Neural progenitor cell (in vitro differentiated cells): ENCODE results near the gene MYF5. TPM values are rescaled to one million over a fixed set of nuclear protein-coding genes. Genes with fewer than 3 reads are reported as not detected.
"Not testable (repeated sequence)": the region's sequence is repeated elsewhere in the genome, so short reads cannot be mapped to it uniquely, and the experiment has no call there.

Experiments
- DNase-seq: peaks from one replicate; pipeline ENCODE4 v3.0.0-alpha.2; 2016; ENCODE audit warnings: low spot score
- H2AFZ ChIP-seq: fragments of 200-600 bp; sonication (generic); replicated peaks from 2 replicates; pipeline ENCODE4 v1.6.1; 2016; ENCODE audit warnings: antibody characterized with exemption
- H3F3A ChIP-seq: fragments of 200-600 bp; sonication (generic); 2 replicates; pipeline ENCODE4 v1.6.1; 2016; ENCODE audit warnings: antibody characterized with exemption, low read depth
- H3K27ac ChIP-seq: fragments of 200-600 bp; sonication (generic); 2 replicates; pipeline ENCODE4 v1.5.1; 2016; ENCODE audit warnings: mild to moderate bottlenecking
- H3K27me3 ChIP-seq: fragments of 200-600 bp; sonication (generic); 2 replicates; pipeline ENCODE4 v1.6.1; 2016; ENCODE audit warnings: mild to moderate bottlenecking, moderate library complexity
- H3K36me3 ChIP-seq: fragments of 200-600 bp; sonication (generic); 2 replicates; pipeline ENCODE4 v1.5.1; 2016
- H3K4me1 ChIP-seq: fragments of 200-600 bp; sonication (generic); 2 replicates; pipeline ENCODE4 v1.6.1; 2016; ENCODE audit warnings: mixed run types
- H3K4me2 ChIP-seq: fragments of 200-600 bp; sonication (generic); 2 replicates; pipeline ENCODE4 v1.6.1; 2016
- H3K4me3 ChIP-seq: fragments of 200-600 bp; sonication (generic); 2 replicates; pipeline ENCODE4 v1.5.1; 2016
- H3K79me2 ChIP-seq: fragments of 200-600 bp; sonication (generic); 2 replicates; pipeline ENCODE4 v1.6.1; 2016; ENCODE audit warnings: low read depth
- H3K9ac ChIP-seq: fragments of 200-600 bp; sonication (generic); 2 replicates; pipeline ENCODE4 v1.6.1; 2016
- H3K9me3 ChIP-seq: fragments of 200-600 bp; sonication (generic); 2 replicates; pipeline ENCODE4 v1.5.1; 2016; ENCODE audit warnings: low read depth
- H4K20me1 ChIP-seq: fragments of 200-600 bp; sonication (generic); 2 replicates; pipeline ENCODE4 v1.6.1; 2016; ENCODE audit warnings: low read depth
- H3K27ac Mint-ChIP-seq: 3 replicates; pipeline ENCODE4 v1.8.0; 2021; ENCODE audit warnings: mixed read lengths
- H3K27me3 Mint-ChIP-seq: 2 replicates; pipeline ENCODE4 v1.8.0; 2022; ENCODE audit warnings: low read depth, mild to moderate bottlenecking, inconsistent platforms, moderate library complexity, mixed read lengths; ENCODE audit not compliant: insufficient read depth
- H3K36me3 Mint-ChIP-seq: 3 replicates; pipeline ENCODE4 v1.8.0; 2021; ENCODE audit warnings: mixed read lengths
- H3K4me1 Mint-ChIP-seq: 3 replicates; pipeline ENCODE4 v1.8.0; 2021; ENCODE audit warnings: mixed read lengths
- H3K4me3 Mint-ChIP-seq: 3 replicates; pipeline ENCODE4 v1.8.0; 2021; ENCODE audit warnings: mild to moderate bottlenecking, moderate library complexity, mixed read lengths
- H3K9me3 Mint-ChIP-seq: 3 replicates; pipeline ENCODE4 v1.8.0; 2020; ENCODE audit warnings: mixed read lengths
- CTCF ChIP-seq: fragments of 200-600 bp; sonication (generic); IDR thresholded peaks from 2 replicates; pipeline ENCODE4 v1.5.1; 2017; ENCODE audit warnings: antibody characterized with exemption, mild to moderate bottlenecking
- EZH2 ChIP-seq: fragments of 200-600 bp; sonication (generic); IDR thresholded peaks from 2 replicates; pipeline ENCODE4 v1.6.1; 2017; ENCODE audit warnings: antibody characterized with exemption, mild to moderate bottlenecking, moderate library complexity
- EZH2phosphoT487 ChIP-seq: fragments of 200-600 bp; sonication (generic); IDR thresholded peaks from 2 replicates; pipeline ENCODE4 v1.6.1; 2017; ENCODE audit warnings: antibody characterized with exemption
- total RNA-seq: library from RNA; depleted of rRNA; stranded (reverse); fragments of >200 nt; gene quantifications from 2 replicates; pipeline ENCODE4 v1.2.3, GENCODE V29; 2015; ENCODE audit warnings: low replicate concordance

MYF5 gene
- total RNA-seq, result not detected in 2 replicates

- TF ChIP-seq CTCF (no peak), EZH2phosphoT487 (no peak), EZH2 (no peak)
- H3K36me3 ChIP-seq, result no peaks in the 10 kb centered on the region
- Mint-ChIP-seq H3K4me3 (no peak within 1 kb of the TSS), H3K27ac (no peak within 1 kb of the TSS), H3K9me3 (peaks cover 4% of the 10 kb centered on the region), H3K36me3 (no peaks in the 10 kb centered on the region), H3K4me1 (peaks cover 31% of the 10 kb centered on the region), H3K27me3 (peaks cover 9% of the 10 kb centered on the region)
- peaks cover 43% of the 10 kb centered on the region for H3K27me3 ChIP-seq
- peaks cover 23% of the 10 kb centered on the region for H3F3A ChIP-seq
- peaks cover 32% of the 10 kb centered on the region for H3K4me1 ChIP-seq
- H3K27ac ChIP-seq, result peak within 1 kb of the TSS; percentile 68
- H3K79me2 ChIP-seq, result no peaks in the 10 kb centered on the region
- H2AFZ ChIP-seq, result peak within 1 kb of the TSS; percentile 55
- H4K20me1 ChIP-seq, result no peaks in the 10 kb centered on the region
- no peak within 1 kb of the TSS for H3K9ac ChIP-seq
- H3K4me2 ChIP-seq, result peak within 1 kb of the TSS; percentile 75
- DNase-seq, result no peak
- H3K4me3 ChIP-seq, result no peak within 1 kb of the TSS
- H3K9me3 ChIP-seq, result no peaks in the 10 kb centered on the region
These were observed at the start of gene MYF5 for GRCh38 chr12:80716696-80717469. TSS of gene MYF5 (plus strand) at chr12:80716912. CDS start at chr12:80717064, 152 bp downstream.

- Histone ChIP-seq H3K79me2 (no peaks in the 10 kb centered on the region), H3K27me3 (no peaks in the 10 kb centered on the region), H3K9me3 (no peaks in the 10 kb centered on the region), H2AFZ (no peak overlapping the region), H4K20me1 (no peaks in the 10 kb centered on the region), H3K27ac (no peak overlapping the region), H3K4me2 (no peak overlapping the region), H3K36me3 (no peaks in the 10 kb centered on the region), H3K4me3 (no peak overlapping the region), H3K4me1 (no peaks in the 10 kb centered on the region), H3K9ac (no peak overlapping the region), H3F3A (no peaks in the 10 kb centered on the region)
- Mint-ChIP-seq H3K27me3 (no peaks in the 10 kb centered on the region), H3K27ac (no peak overlapping the region), H3K4me3 (no peak overlapping the region), H3K9me3 (no peaks in the 10 kb centered on the region), H3K4me1 (no peaks in the 10 kb centered on the region), H3K36me3 (no peaks in the 10 kb centered on the region)
- no peak for DNase-seq
- TF ChIP-seq CTCF, result no peak
- TF ChIP-seq EZH2phosphoT487, result no peak
These were observed 46.5 kb upstream of the MYF5 start for GRCh38 chr12:80670214-80670613.

GRCh38 chr12:80676042-80676636 lies 40.6 kb upstream of the MYF5 start:
- not testable (repeated sequence) for H3K27me3 ChIP-seq, H3K4me1 Mint-ChIP-seq, H3K4me1 ChIP-seq, H3K4me3 Mint-ChIP-seq, H3K36me3 ChIP-seq, H3K4me3 ChIP-seq, H3K27ac Mint-ChIP-seq, H2AFZ ChIP-seq, H4K20me1 ChIP-seq, H3K4me2 ChIP-seq, H3K9ac ChIP-seq, H3K27me3 Mint-ChIP-seq, H3K9me3 ChIP-seq, DNase-seq, H3K36me3 Mint-ChIP-seq, H3K9me3 Mint-ChIP-seq, H3F3A ChIP-seq, H3K79me2 ChIP-seq
- peak overlapping the region; percentile 33 for H3K27ac ChIP-seq

- H3K4me1 ChIP-seq, result peaks cover 6% of the 10 kb centered on the region
- TF ChIP-seq EZH2phosphoT487 (no peak), EZH2 (no peak), CTCF (no peak)
- no peak overlapping the region for H2AFZ ChIP-seq
- DNase-seq, result no peak
- H3F3A ChIP-seq, result peaks cover 6% of the 10 kb centered on the region
- no peaks in the 10 kb centered on the region for H3K27me3 Mint-ChIP-seq
- H3K9ac ChIP-seq, result no peak overlapping the region
- H3K27me3 ChIP-seq, result no peaks in the 10 kb centered on the region
- peaks cover 7% of the 10 kb centered on the region for H3K4me1 Mint-ChIP-seq
- H3K36me3 Mint-ChIP-seq, result no peaks in the 10 kb centered on the region
- H3K36me3 ChIP-seq, result no peaks in the 10 kb centered on the region
- no peak overlapping the region for H3K27ac ChIP-seq
- no peaks in the 10 kb centered on the region for H3K9me3 Mint-ChIP-seq
- H3K27ac Mint-ChIP-seq, result no peak overlapping the region
- H3K4me3 ChIP-seq, result no peak overlapping the region
- no peaks in the 10 kb centered on the region for H4K20me1 ChIP-seq
- no peak overlapping the region for H3K4me2 ChIP-seq
- H3K9me3 ChIP-seq, result no peaks in the 10 kb centered on the region
- no peak overlapping the region for H3K4me3 Mint-ChIP-seq
- H3K79me2 ChIP-seq, result no peaks in the 10 kb centered on the region
These were observed 39.9 kb upstream of the MYF5 start for GRCh38 chr12:80676856-80677255.
